KMS-11 (cell line): ENCODE measurements around the gene TMEM63B.

ENCODE experiments used
- H2AFZ ChIP-seq: fragments of 200-600 bp; sonication (generic); 2 replicates; pipeline ENCODE4 v1.6.1; 2016; ENCODE audit warnings: antibody characterized with exemption, mixed run types, low read depth
- H3K27ac ChIP-seq: fragments of 200-600 bp; sonication (generic); 2 replicates; pipeline ENCODE4 v1.6.1; 2016; ENCODE audit warnings: mild to moderate bottlenecking, mixed run types
- H3K27me3 ChIP-seq: fragments of 200-600 bp; sonication (generic); 2 replicates; pipeline ENCODE4 v1.6.1; 2017; ENCODE audit warnings: mild to moderate bottlenecking, low read depth, mixed run types, moderate library complexity; ENCODE audit not compliant: insufficient read depth
- H3K36me3 ChIP-seq: fragments of 200-600 bp; sonication (generic); 2 replicates; pipeline ENCODE4 v1.6.1; 2017; ENCODE audit warnings: mild to moderate bottlenecking, mixed run types; ENCODE audit not compliant: insufficient read depth
- H3K4me1 ChIP-seq: fragments of 200-600 bp; sonication (generic); 2 replicates; pipeline ENCODE4 v1.6.1; 2016; ENCODE audit warnings: mild to moderate bottlenecking, low read depth, mixed run types; ENCODE audit not compliant: poor library complexity, severe bottlenecking
- H3K4me2 ChIP-seq: fragments of 200-600 bp; sonication (generic); 2 replicates; pipeline ENCODE4 v1.7.0; 2016; ENCODE audit warnings: mild to moderate bottlenecking, mixed run types
- H3K4me3 ChIP-seq: fragments of 200-600 bp; sonication (generic); IDR thresholded peaks from 2 replicates; pipeline ENCODE4 v1.6.1; 2017; ENCODE audit warnings: low read depth, low read length, mixed read lengths; ENCODE audit not compliant: insufficient read depth
- H3K79me2 ChIP-seq: fragments of 200-600 bp; sonication (generic); 2 replicates; pipeline ENCODE4 v1.6.1; 2016; ENCODE audit warnings: low read depth, mixed run types; ENCODE audit not compliant: insufficient read depth
- H3K9ac ChIP-seq: fragments of 200-600 bp; sonication (generic); 2 replicates; pipeline ENCODE4 v1.6.1; 2016; ENCODE audit warnings: mild to moderate bottlenecking, mixed run types
- H4K20me1 ChIP-seq: fragments of 200-600 bp; sonication (generic); 2 replicates; pipeline ENCODE4 v1.6.1; 2016; ENCODE audit warnings: mild to moderate bottlenecking, mixed run types; ENCODE audit not compliant: insufficient read depth
- CTCF ChIP-seq: fragments of 200-600 bp; sonication (generic); conservative IDR thresholded peaks from 2 replicates; pipeline ENCODE4 v1.6.1; 2017; ENCODE audit warnings: low read depth, mild to moderate bottlenecking, antibody characterized with exemption, low read length, moderate library complexity, mixed read lengths

Gene TMEM63B

GRCh38 chr6:44080561-44081521 lies 46.5 kb upstream of the TMEM63B start:
- Histone ChIP-seq H3K27me3 (no peaks in the 10 kb centered on the region), H3K4me2 (peak overlapping the region; percentile 54), H3K4me3 (no peak overlapping the region), H3K36me3 (no peaks in the 10 kb centered on the region), H3K9ac (peak overlapping the region; percentile 27; the same call in 1 of the 2 replicates), H3K27ac (peak overlapping the region; percentile 35; the same call in 1 of the 2 replicates), H3K4me1 (peaks cover 44% of the 10 kb centered on the region), H2AFZ (peak overlapping the region; percentile 57; the same call in 1 of the 2 replicates), H3K79me2 (no peaks in the 10 kb centered on the region), H4K20me1 (no peaks in the 10 kb centered on the region)
- no peak for TF ChIP-seq CTCF

GRCh38 chr6:44081753-44082152 lies 45.6 kb upstream of the TMEM63B start:
- Histone ChIP-seq H3K27me3 (no peaks in the 10 kb centered on the region), H4K20me1 (no peaks in the 10 kb centered on the region), H2AFZ (no peak overlapping the region), H3K4me1 (peaks cover 44% of the 10 kb centered on the region), H3K27ac (no peak overlapping the region), H3K79me2 (no peaks in the 10 kb centered on the region), H3K36me3 (no peaks in the 10 kb centered on the region), H3K9ac (no peak overlapping the region), H3K4me2 (no peak overlapping the region), H3K4me3 (no peak overlapping the region)
- TF ChIP-seq CTCF = no peak

- peaks cover 44% of the 10 kb centered on the region for H3K4me1 ChIP-seq
Measured at GRCh38 chr6:44082872-44083321, 44.5 kb upstream of the TMEM63B start.

More at GRCh38 chr6:44082872-44083321, 44.5 kb upstream of the TMEM63B start:
- no peak overlapping the region for H3K4me2 ChIP-seq
- H3K79me2 ChIP-seq = no peaks in the 10 kb centered on the region
- no peaks in the 10 kb centered on the region for H3K27me3 ChIP-seq
- no peak overlapping the region for H2AFZ ChIP-seq
- no peak for TF ChIP-seq CTCF
- H3K9ac ChIP-seq = no peak overlapping the region
- no peak overlapping the region for H3K4me3 ChIP-seq
- no peaks in the 10 kb centered on the region for H3K36me3 ChIP-seq
- H3K27ac ChIP-seq = no peak overlapping the region
- H4K20me1 ChIP-seq = no peaks in the 10 kb centered on the region
